Stomach (tissue), 4 donors: ENCODE measurements around the gene ANGEL2.

Source experiments
- POLR2AphosphoS5 ChIP-seq, 3 donors: sonication (generic); formaldehyde crosslinking; IDR thresholded peaks; one replicate each; pipeline ENCODE4 v1.6.1; 2016; ENCODE audit warnings: antibody characterized with exemption in 3 of 3
- TF ChIP-seq, protein P1 (sequence below), 7 experiments: fragments of 450-650 bp in 4 of 7; fragments of 200-600 bp in 3 of 7; sonication (generic) in 3 of 7; IDR thresholded peaks; one replicate each; pipeline ENCODE4 v1.5.1; 2016 to 2019; ENCODE audit warnings: antibody characterized with exemption in 7 of 7, control low read depth in 2 of 7, mild to moderate bottlenecking in 1 of 7

- TF ChIP-seq, protein P1, sequence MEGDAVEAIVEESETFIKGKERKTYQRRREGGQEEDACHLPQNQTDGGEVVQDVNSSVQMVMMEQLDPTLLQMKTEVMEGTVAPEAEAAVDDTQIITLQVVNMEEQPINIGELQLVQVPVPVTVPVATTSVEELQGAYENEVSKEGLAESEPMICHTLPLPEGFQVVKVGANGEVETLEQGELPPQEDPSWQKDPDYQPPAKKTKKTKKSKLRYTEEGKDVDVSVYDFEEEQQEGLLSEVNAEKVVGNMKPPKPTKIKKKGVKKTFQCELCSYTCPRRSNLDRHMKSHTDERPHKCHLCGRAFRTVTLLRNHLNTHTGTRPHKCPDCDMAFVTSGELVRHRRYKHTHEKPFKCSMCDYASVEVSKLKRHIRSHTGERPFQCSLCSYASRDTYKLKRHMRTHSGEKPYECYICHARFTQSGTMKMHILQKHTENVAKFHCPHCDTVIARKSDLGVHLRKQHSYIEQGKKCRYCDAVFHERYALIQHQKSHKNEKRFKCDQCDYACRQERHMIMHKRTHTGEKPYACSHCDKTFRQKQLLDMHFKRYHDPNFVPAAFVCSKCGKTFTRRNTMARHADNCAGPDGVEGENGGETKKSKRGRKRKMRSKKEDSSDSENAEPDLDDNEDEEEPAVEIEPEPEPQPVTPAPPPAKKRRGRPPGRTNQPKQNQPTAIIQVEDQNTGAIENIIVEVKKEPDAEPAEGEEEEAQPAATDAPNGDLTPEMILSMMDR (IDR thresholded peaks at IDR 0.05), result no peak
- TF ChIP-seq POLR2AphosphoS5 (IDR thresholded peaks at IDR 0.05), result no peak
These were observed 72.8 kb downstream of the ANGEL2 start for GRCh38 chr1:212942679-212943392.
